Spinal cord (tissue), 10 donors: ENCODE results near the gene SOCS4. TPM values are rescaled to one million over a fixed set of nuclear protein-coding genes. Genes with fewer than 3 reads are reported as not detected.

Experiments used
- DNase-seq, 6 donors: peaks; one replicate each; pipeline versions ENCODE4 v3.0.0 to v3.0.0-alpha.2; 2013 to 2015; ENCODE audit warnings: low spot score in 6 of 6, low read depth in 4 of 6
- H3K27ac ChIP-seq: one replicate; pipeline ENCODE4 v1.5.1; 2013; ENCODE audit warnings: low read depth, low read length, control low read depth
- H3K27me3 ChIP-seq: one replicate; pipeline ENCODE4 v1.6.1; 2013; ENCODE audit warnings: low read length; ENCODE audit not compliant: control insufficient read depth, insufficient read depth
- H3K36me3 ChIP-seq: one replicate; pipeline ENCODE4 v1.6.1; 2013; ENCODE audit warnings: low read length; ENCODE audit not compliant: control insufficient read depth, insufficient read depth
- H3K4me1 ChIP-seq: one replicate; pipeline ENCODE4 v1.6.1; 2013; ENCODE audit warnings: low read length; ENCODE audit not compliant: control insufficient read depth, insufficient read depth
- H3K4me3 ChIP-seq: one replicate; pipeline ENCODE4 v1.5.1; 2013; ENCODE audit warnings: low read depth, low read length, control low read depth
- H3K9me3 ChIP-seq: one replicate; pipeline ENCODE4 v1.6.1; 2013; ENCODE audit warnings: low read length; ENCODE audit not compliant: control insufficient read depth, insufficient read depth
- WGBS: methylation state at CpG from one replicate; pipeline ENCODE4 v1.1.5; 2013; ENCODE audit warnings: missing lambda C conversion rate; ENCODE audit not compliant: insufficient coverage; 5-methylcytosine and 5-hydroxymethylcytosine counted together
- polyA plus RNA-seq, 2 donors: library from polyadenylated mRNA; unstranded; fragments of 120-200 nt; gene quantifications; one replicate each; pipeline ENCODE4 v1.2.1, GENCODE V29; 2013; ENCODE audit not compliant: insufficient read length in 2 of 2
- total RNA-seq, 2 donors: library from RNA; depleted of rRNA in 1 of 2; stranded (reverse); fragments of 120-200 nt in 1 of 2; fragments of >200 nt in 1 of 2; gene quantifications; one replicate each; pipeline versions ENCODE4 v1.2.3 to v1.2.4, GENCODE V29; 2013 to 2014
- donor health status: healthy.

SOCS4 gene
- total and polyA plus RNA-seq, 4 donors, result 15.5 to 44.8 (median 18.3) TPM

DNA sequence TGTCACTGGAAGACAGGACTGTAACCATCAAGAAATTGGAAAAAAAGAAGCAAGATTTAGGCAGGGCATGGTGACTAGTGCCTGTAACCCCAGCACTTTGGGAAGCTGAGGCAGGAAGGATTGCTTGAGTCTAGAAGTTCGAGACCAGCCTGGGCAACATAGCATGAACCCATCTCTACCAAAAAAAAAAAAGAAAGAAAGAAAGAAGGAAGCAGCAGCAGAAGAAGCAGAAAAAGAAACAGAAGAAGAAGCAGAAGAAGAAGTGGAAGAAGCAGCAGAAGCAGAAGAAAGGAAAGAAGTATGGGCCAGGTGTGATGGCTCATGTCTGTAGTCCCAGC, 71.5 kb downstream of the SOCS4 start:
- no peak overlapping the region for H3K27ac ChIP-seq
- H3K9me3 ChIP-seq, result no peaks in the 10 kb centered on the region
- no peaks in the 10 kb centered on the region for H3K36me3 ChIP-seq
- WGBS, result no CpG with 5 or more reads among the region's 1 CpG
- H3K4me1 ChIP-seq, result peaks cover 13% of the 10 kb centered on the region
- no peaks in the 10 kb centered on the region for H3K27me3 ChIP-seq
- no peak for DNase-seq
- no peak overlapping the region for H3K4me3 ChIP-seq

Other genes with a start within 250 kb of the SOCS4 start
- gene GCH1, start 124.4 kb upstream of the SOCS4 start, total RNA-seq, result 1 to 10 TPM; 3.6 to 4.6 TPM
- 1 to 10 TPM; 3.4 to 4.6 TPM for gene GCH1, start 124.4 kb upstream of the SOCS4 start, polyA plus RNA-seq
- 1 to 10 TPM; 9.1 to 9.2 TPM for gene WDHD1, start 137 bp upstream of the SOCS4 start, total RNA-seq
- gene WDHD1, start 137 bp upstream of the SOCS4 start, polyA plus RNA-seq, result 1 to 10 TPM; 5.4 to 6.4 TPM
- gene MAPK1IP1L, start 24.4 kb downstream of the SOCS4 start, total RNA-seq, result 10 to 100 TPM; 29.0 to 39.7 TPM
- gene MAPK1IP1L, start 24.4 kb downstream of the SOCS4 start, polyA plus RNA-seq, result 100 to 1,000 TPM in 1 of 2 donors, 10 to 100 TPM in 1; 89.7 to 101 TPM
- 10 to 100 TPM; 36.0 to 42.1 TPM for gene LGALS3, start 102.0 kb downstream of the SOCS4 start, total RNA-seq
- 10 to 100 TPM; 25.1 to 41.5 TPM for gene LGALS3, start 102.0 kb downstream of the SOCS4 start, polyA plus RNA-seq
- 10 to 100 TPM; 13.3 to 14.4 TPM for gene DLGAP5, start 164.3 kb downstream of the SOCS4 start, total RNA-seq
- 1 to 10 TPM; 8.7 to 9.8 TPM for gene DLGAP5, start 164.3 kb downstream of the SOCS4 start, polyA plus RNA-seq
- gene FBXO34, start 244.2 kb downstream of the SOCS4 start, total RNA-seq, result 10 to 100 TPM; 32.6 to 37.5 TPM
- 10 to 100 TPM; 23.1 to 23.5 TPM for gene FBXO34, start 244.2 kb downstream of the SOCS4 start, polyA plus RNA-seq